Body of pancreas (tissue), 4 donors: ENCODE measurements around the gene OR10K2. TPM values are rescaled to one million over a fixed set of nuclear protein-coding genes. Genes with fewer than 3 reads are reported as not detected.
"Not testable (repeated sequence)": the region's sequence is repeated elsewhere in the genome, so short reads cannot be mapped to it uniquely, and the experiment has no call there.

Source experiments
- ATAC-seq: fragments of 150-250 bp; one replicate; pipeline ENCODE4 v1.9.1; 2016
- DNase-seq, 4 donors: peaks; one replicate each; pipeline ENCODE4 v3.0.0-alpha.2; 2019
- H3K27ac ChIP-seq, 4 donors: fragments of 200-600 bp; sonication (generic); 1 replicate in 3 of 4; 2 replicates in 1 of 4; pipeline versions ENCODE4 v1.5.1 to v1.6.1; 2016 to 2019; ENCODE audit warnings: mild to moderate bottlenecking in 1 of 4, mixed read lengths in 1 of 4, moderate library complexity in 1 of 4
- H3K27me3 ChIP-seq, 2 donors: fragments of 200-600 bp; sonication (generic); one replicate each; pipeline ENCODE4 v1.6.0; 2016; ENCODE audit warnings: mild to moderate bottlenecking in 1 of 2
- H3K36me3 ChIP-seq, 2 donors: fragments of 200-600 bp; sonication (generic); replicated peaks in 1 of 2; 2 replicates each; pipeline ENCODE4 v1.5.1; 2016; ENCODE audit warnings: low read depth in 2 of 2; ENCODE audit not compliant: insufficient read depth in 1 of 2
- H3K4me1 ChIP-seq: fragments of 200-600 bp; sonication (generic); one replicate; pipeline ENCODE4 v1.6.0; 2016
- H3K4me3 ChIP-seq, 2 donors: fragments of 200-600 bp; sonication (generic); 1 replicate in 1 of 2; 2 replicates in 1 of 2; pipeline ENCODE4 v1.5.1; 2016 to 2019
- H3K9me3 ChIP-seq, 3 donors: fragments of 200-600 bp; sonication (generic); 1 replicate in 2 of 3; 2 replicates in 1 of 3; pipeline ENCODE4 v1.5.1; 2016
- POLR2A ChIP-seq, 3 donors: fragments of 450-650 bp; IDR thresholded peaks; one replicate each; pipeline ENCODE4 v1.6.1; 2016; ENCODE audit warnings: antibody characterized with exemption in 3 of 3, mild to moderate bottlenecking in 2 of 3
- WGBS, 2 donors: methylation state at CpG; one replicate each; pipeline ENCODE4 v1.1.5; 2017; 5-methylcytosine and 5-hydroxymethylcytosine counted together
- intact Hi-C: fragments of 100-400 bp; cut with DNase I; formaldehyde crosslinking; loops from one replicate; pipeline ENCODE4 v1.15.1; 2023
- total RNA-seq, 2 donors: library from RNA; depleted of rRNA; stranded (reverse); fragments of >200 nt; gene quantifications; one replicate each; pipeline ENCODE4 v1.1.0, GENCODE V29; 2016
- TF ChIP-seq, protein P1 (sequence below), 7 experiments: fragments of 450-650 bp in 4 of 7; fragments of 200-600 bp in 3 of 7; sonication (generic) in 3 of 7; IDR thresholded peaks; one replicate each; pipeline ENCODE4 v1.5.1; 2016 to 2019; ENCODE audit warnings: antibody characterized with exemption in 7 of 7

Gene OR10K2
- total RNA-seq, 2 donors from 2014 or later, result not detected

DNA sequence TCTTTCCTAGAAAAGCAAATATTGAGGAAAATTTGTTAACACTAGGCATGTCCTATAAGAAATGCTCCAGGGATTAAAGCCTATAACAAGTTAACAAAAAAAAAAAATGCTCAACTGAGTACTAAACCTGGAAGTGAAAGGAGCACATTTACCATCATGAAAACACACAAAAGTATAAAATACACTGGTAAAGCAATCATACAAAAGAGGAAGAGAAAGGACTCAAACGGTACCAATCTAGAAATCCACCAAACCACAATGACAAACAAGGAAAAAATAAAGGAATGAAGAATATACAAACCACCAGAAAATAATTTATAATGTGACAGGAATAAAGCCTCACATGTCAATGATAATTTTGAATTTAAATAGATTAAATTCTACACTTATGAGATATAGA, 51.2 kb downstream of the OR10K2 start:
- Histone ChIP-seq H3K4me3 (no peak overlapping the region), H3K36me3 (no peaks in the 10 kb centered on the region), H3K27ac (no peak overlapping the region), H3K27me3 (no peaks in the 10 kb centered on the region), H3K9me3 (peaks cover 0 to 9% (median 0%) of the 10 kb centered on the region in 3 donors), H3K4me1 (no peaks in the 10 kb centered on the region)
- no peak for ATAC-seq
- DNase-seq, result no peak
- TF ChIP-seq, protein P1, sequence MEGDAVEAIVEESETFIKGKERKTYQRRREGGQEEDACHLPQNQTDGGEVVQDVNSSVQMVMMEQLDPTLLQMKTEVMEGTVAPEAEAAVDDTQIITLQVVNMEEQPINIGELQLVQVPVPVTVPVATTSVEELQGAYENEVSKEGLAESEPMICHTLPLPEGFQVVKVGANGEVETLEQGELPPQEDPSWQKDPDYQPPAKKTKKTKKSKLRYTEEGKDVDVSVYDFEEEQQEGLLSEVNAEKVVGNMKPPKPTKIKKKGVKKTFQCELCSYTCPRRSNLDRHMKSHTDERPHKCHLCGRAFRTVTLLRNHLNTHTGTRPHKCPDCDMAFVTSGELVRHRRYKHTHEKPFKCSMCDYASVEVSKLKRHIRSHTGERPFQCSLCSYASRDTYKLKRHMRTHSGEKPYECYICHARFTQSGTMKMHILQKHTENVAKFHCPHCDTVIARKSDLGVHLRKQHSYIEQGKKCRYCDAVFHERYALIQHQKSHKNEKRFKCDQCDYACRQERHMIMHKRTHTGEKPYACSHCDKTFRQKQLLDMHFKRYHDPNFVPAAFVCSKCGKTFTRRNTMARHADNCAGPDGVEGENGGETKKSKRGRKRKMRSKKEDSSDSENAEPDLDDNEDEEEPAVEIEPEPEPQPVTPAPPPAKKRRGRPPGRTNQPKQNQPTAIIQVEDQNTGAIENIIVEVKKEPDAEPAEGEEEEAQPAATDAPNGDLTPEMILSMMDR (IDR thresholded peaks at IDR 0.05), result no peak
- TF ChIP-seq POLR2A (IDR thresholded peaks at IDR 0.05), result no peak
- intact Hi-C loops, result no loop called here
- 66 to 72% methylated on average over 1 of the region's 1 CpG for WGBS, 2 donors

DNA sequence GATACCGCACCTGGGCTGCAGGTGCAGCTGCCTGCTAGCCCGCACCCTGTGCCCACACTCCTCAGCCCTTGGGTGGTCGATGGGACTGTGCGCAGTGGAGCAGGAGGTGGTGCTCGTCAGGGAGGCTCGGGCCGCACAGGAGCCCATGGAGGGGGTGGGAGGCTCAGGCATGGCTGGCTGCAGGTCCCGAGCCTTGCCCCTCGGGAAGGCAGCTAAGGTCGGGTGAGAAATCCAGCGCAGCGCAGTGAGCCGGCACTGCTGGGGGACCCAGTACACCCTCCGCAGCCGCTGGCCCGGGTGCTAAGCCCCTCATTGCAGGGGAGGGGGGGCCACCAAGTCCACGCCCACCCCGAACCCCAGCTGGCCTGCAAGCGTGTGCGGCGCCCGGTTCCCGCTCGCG, 51.9 kb downstream of the OR10K2 start:
- 86 to 87% methylated on average over 3 to 19 of the region's 25 CpGs for WGBS, 2 donors
- intact Hi-C loops, DNase-seq, H3K9me3 ChIP-seq, H3K27ac ChIP-seq, H3K36me3 ChIP-seq, H3K4me1 ChIP-seq, ATAC-seq, H3K4me3 ChIP-seq, H3K27me3 ChIP-seq: not testable (repeated sequence)

DNA sequence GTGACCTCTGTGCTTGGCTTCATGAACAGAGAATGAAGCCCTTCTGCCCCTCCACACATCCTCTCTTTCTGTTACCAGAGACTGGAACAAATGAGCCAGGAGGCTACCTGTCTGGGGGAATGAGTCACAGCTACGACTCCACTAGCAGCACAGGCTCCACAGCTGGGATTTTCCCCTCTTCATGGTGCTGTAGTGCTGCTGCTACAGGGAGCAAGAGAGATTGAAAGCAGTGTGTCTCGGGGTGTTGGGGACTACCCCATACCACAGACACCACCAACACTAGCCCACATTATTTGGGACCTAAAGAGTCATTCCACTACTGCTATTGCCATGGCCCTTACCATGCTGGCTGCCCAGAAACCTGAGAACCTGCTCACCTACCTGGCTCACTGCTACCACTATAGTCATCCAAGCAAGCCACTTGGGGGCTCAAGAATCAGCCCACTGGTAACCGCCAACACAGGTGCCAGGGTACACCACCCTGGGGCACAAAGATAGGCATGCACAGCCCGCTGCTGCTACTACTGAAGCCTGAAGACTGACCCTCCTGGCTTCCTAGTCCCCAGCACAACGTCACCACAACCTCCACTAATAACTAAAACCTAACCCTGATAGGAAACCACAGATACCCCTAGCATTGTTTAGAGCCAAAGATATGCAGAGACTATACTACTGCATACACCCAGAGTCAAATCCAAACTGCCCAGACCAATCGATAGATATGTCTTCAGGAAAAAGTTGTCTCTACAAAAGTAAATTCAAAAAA, 54.7 kb downstream of the OR10K2 start:
- intact Hi-C loops, result no loop called here
- Histone ChIP-seq H3K4me1 (no peaks in the 10 kb centered on the region), H3K9me3 (peaks cover 0 to 9% (median 0%) of the 10 kb centered on the region in 3 donors), H3K36me3 (no peaks in the 10 kb centered on the region), H3K27me3 (no peaks in the 10 kb centered on the region), H3K27ac (no peak overlapping the region), H3K4me3 (no peak overlapping the region)
- DNase-seq, result no peak
- TF ChIP-seq POLR2A (IDR thresholded peaks at IDR 0.05), result no peak
- TF ChIP-seq, protein P1 (IDR thresholded peaks at IDR 0.05), result no peak
- WGBS, 2 donors, result 41 to 43% methylated on average over 5 to 6 of the region's 6 CpGs
- no peak for ATAC-seq

Other genes with a start within 250 kb of the OR10K2 start
- 1 to 10 TPM in 1 of 2 donors, under 1 TPM in 1; 0.33 to 1.8 TPM for gene CD1D, start 245.3 kb downstream of the OR10K2 start, total RNA-seq
- gene CD1A, start 171.8 kb downstream of the OR10K2 start, total RNA-seq, result not detected
- 1 to 10 TPM in 1 of 2 donors, not detected in 1; 1.0 TPM for gene CD1C, start 136.3 kb downstream of the OR10K2 start, total RNA-seq
- 1 to 10 TPM in 1 of 2 donors, not detected in 1; 1.0 TPM for gene CD1B, start 94.7 kb downstream of the OR10K2 start, total RNA-seq
- under 1 TPM in 1 of 2 donors, not detected in 1; 0.78 TPM for gene CD1E, start 72.3 kb downstream of the OR10K2 start, total RNA-seq
- not detected for gene OR10T2, start 26.8 kb downstream of the OR10K2 start, total RNA-seq
- not detected for gene OR10K1, start 35.6 kb upstream of the OR10K2 start, total RNA-seq
- gene OR10R2, start 46.0 kb upstream of the OR10K2 start, total RNA-seq, result not detected
- not detected for gene OR6Y1, start 128.2 kb upstream of the OR10K2 start, total RNA-seq
- not detected for gene OR6P1, start 144.3 kb upstream of the OR10K2 start, total RNA-seq
- not detected for gene OR10X1, start 153.7 kb upstream of the OR10K2 start, total RNA-seq
- not detected for gene OR10Z1, start 179.0 kb upstream of the OR10K2 start, total RNA-seq